Pulmonary artery endothelial cell (primary cell): ENCODE data around the gene CACNA2D3. TPM values are rescaled to one million over a fixed set of nuclear protein-coding genes. Genes with fewer than 3 reads are reported as not detected.
"Not testable (repeated sequence)": the region's sequence is repeated elsewhere in the genome, so short reads cannot be mapped to it uniquely, and the experiment has no call there.

Experiments
- DNase-seq: peaks from one replicate; pipeline ENCODE4 v3.0.0-alpha.2; 2011; ENCODE audit warnings: low read depth, low spot score
- total RNA-seq: library from RNA; depleted of rRNA; stranded (reverse); fragments of >200 nt; gene quantifications from 2 replicates; pipeline ENCODE4 v1.2.3, GENCODE V29; 2014

Gene CACNA2D3
- total RNA-seq, 1 donor from 2014 or later = not detected

DNA sequence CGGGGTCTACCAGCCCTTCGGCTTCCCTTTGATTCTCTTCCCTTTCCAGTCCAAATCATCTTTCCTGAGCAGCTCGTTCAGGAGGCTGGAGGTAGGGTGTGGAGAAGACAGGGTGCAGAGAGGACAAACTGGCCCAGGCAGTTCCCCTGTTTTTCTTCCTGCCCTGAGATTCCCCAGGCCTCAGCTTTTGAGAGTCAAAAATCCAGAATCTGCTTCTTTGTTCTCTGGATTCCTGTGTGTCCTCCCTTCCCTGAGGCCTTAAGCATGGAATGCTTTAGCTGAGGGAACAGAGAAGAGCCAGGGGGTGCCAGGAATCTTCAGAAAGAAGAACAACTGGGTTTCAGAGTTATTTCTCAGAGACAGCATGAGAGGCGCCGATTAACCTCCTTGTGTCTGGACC lies 832.2 kb downstream of the CACNA2D3 start:
- DNase-seq = no peak

DNA sequence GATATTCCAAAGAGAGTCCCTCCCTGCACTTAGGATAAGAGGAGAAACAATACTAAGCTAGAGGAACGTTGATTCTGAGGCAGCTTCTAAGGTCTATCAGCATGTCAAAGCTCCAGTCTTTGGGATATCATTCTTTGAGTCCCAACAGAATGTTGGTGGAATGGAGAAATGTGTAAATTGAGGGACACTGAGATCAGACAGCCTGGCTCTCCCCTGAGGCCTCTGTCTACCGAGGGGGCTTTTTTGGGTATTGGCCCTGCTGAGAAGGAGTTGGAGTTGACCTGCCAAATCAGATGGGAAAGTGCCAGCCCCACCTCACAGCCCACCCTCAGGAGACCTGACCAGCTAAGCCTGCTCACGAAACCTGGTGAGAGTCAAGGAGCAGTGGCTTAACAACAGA lies 833.1 kb downstream of the CACNA2D3 start:
- DNase-seq = no peak

DNA sequence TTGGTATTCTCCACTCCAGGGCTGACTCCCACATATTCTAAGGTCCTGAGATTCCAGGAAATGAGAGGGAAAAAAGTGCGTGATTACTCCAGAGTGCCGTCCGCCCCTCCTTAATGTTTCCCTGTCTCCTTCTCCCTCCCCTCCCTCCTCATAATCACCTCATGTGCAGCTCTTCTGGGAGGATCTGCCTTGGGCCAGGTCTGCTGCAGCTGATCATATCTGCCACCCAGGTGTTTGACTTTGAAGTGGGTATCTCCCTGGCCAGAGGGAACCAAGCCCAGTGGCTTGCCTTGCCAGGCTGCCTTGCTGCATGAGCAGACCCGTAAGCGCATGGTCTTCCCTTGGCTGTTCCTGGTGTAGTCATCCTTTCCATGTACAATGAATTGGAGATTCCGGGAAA lies 833.6 kb downstream of the CACNA2D3 start:
- no peak for DNase-seq

DNA sequence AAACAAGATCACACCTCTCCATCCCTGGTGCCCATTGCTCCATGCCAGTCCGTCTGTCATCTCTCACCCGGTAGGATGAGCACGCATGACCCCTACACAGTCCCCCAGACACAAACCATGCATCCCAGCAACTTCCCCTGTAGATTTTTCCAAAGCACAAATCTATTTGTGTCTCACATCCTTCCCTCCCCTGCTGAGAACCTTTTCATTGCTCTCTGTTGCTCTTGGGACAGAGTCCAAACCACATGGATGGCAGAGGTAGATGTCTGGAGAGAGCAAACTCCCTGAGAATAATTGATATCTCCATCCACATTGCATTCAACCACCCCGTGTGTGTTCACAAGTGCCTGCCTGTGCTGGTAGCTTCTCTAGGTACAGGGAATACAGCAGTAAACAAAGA lies 835.4 kb downstream of the CACNA2D3 start:
- DNase-seq = no peak

DNA sequence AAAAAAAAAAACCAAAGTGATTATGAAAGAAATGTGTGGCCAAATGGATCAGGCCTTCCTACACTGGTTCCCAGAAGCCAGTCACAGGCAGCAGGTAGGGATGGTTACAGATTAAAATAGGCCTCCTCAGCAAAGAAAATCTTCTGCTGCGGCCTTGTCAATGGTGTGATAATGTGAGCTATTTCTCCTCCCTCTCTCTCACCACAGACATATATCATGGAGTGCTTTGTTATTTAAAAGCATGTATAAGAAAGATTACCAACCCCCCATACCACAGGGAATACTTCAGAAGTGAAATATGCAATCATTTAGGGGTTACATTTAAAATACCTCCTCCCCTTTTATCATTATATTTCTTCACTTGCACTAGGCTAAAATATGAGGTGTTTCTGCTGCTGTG lies 837.7 kb downstream of the CACNA2D3 start:
- DNase-seq = no peak

DNA sequence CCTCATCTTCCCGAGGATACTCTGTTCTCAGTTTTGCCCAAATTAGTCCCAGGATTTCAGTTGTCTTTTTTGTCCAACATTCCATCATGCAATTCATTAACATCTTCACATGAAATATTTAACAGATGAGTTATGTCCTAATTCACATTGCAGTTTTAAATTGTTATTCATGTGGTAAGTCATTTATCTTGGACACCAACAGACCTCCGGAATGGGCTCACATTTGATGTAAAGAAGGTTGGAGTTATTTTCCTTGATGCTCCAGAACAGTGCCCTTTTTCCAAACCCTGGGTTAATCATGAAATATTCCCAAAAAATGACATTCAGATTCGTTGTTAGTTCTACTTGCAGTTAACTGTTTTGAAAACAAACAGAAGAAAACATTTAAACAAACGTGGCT lies 838.3 kb downstream of the CACNA2D3 start:
- DNase-seq = no peak

DNA sequence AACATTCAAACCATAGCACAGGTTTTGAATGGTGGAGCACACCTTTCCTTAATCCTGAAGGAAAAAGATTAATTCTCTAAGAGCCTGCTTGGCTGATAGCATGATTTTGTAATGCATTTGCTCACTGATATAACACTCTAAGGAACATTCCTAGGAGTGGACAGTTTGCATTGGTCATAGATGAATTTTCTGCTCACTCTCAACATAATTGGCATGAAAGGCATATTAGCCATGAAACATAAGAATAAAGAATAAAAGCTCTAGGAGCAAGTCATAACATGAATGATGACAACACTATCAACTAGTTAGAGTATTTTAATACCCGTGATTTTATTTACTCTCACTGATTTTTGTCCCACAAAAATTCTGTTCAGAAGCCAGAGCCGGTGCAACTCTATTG lies 839.8 kb downstream of the CACNA2D3 start:
- no peak for DNase-seq

DNA sequence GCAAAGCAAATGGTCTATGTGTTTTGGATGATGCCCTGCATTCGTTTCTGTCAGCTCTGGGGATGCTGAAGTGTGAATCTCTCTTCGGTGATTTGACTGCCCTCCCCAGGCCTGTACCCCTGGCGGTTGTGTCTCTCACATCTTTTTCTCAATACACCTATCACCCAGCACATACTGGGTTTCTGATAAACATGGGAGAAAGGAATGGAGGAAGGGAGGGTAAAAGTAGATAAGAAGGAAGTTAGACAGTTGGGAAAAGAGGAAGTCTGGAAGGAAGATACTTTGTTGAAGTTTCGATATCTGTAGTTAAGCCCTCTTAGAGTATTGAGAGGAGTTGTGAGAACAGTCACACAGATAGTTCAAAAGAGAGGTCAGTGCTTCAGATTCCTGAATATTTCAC lies 841.3 kb downstream of the CACNA2D3 start:
- no peak for DNase-seq

DNA sequence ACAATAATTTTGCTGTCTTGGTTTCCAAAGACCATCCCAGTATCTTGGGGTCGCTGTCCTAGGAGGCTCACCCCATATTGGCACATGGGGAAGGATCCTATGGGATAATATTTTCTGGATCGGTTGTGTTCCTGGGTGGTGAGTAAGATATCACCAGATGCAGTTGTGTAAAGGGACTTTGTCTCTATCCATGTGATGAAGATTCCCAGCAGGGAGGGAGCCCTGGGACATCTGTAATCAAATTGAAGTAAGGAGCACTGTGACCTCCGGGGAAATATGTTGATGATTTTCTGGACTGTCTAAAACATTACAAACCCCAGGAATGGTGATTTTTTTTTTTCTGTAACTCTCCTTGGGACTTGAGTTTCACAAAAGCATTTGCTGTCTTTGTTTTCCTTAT lies 841.7 kb downstream of the CACNA2D3 start:
- DNase-seq = no peak

DNA sequence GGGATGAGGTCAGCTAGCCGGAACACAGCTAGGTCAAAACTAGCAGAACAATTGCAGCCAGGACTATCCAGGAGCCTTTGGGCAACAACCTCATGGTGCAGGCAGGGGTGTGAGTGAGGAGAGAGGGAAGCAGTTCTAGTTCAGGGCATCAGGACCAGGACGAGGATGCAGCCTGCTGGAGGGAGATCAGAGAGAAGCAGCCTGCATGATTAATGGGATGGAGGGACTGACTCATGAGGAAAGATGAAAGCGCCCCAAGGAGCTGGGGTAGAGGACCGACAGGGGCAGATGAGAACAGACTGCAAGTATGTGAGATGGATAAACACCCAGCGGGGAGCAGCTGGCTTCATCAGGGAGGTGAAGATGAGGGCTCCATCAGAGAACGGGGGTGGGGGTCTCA lies 843.4 kb downstream of the CACNA2D3 start:
- DNase-seq = no peak

DNA sequence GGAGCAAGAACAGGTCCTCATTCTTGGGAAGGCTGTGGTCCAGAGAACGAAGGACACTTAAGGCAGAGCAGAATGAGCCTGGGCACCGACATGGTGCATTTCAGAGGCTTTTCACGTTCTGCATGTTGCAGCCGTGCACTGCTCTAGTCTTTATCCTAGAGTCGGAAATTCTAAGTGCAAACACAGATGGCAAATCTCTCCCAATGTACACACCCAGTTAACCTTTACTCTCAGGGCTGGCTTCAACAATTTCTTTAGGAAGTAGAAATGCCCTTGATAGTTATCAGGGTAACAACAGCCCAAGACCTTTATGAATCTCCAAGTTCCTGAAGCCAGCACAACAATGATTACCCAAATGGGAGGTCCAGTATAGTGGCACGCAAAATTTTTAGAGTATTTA lies 844.6 kb downstream of the CACNA2D3 start:
- DNase-seq = no peak

DNA sequence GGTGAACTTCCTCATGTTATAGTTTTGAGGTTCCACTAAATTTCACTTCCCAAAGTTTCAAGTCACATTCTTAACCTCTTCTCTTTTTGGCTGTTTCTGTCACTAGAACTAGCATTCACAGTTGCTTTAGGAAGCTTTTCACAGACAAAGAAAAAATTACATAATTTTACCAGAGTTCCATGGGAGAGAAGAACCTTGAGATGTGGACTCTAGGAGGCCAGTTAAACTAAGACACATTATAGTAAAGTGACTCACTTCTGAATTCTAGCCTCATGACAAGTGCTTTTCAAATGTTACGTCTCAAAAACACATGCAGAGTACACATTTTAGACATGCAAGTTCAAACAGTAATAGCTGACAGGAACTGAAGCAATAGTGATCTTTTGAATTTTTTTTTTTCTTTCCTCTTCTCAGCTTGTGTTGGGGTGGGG lies 845.4 kb downstream of the CACNA2D3 start:
- DNase-seq = no peak

DNA sequence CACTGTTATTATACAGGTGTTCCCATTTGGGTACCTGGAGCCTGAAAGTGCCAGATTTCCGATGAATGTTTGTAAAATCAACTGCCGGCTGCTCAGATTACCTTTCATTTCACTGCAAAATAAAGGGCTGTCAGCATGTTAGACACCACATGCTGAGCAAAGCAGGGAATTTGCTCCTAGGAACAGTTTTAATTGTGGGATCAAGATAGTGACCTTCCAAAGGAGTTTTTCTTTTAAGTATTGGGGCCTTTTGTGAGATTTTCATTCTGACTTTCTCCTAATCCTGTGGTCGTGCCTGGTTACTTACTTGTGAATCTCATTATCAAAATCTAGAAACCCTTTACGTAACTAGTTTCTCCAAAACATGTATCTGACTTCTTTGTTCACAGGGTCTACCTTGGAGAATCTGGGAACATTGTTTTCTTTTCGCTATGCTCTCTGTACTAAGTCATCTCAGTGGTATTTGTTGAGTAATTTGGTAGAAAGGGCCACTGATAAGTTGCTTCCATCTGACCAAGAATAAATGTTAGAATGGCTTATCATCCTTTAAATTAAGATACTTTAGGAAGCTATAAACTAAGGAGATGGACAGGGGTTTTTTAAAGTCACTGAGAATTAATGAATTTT lies 846.3 kb downstream of the CACNA2D3 start:
- DNase-seq = no peak

DNA sequence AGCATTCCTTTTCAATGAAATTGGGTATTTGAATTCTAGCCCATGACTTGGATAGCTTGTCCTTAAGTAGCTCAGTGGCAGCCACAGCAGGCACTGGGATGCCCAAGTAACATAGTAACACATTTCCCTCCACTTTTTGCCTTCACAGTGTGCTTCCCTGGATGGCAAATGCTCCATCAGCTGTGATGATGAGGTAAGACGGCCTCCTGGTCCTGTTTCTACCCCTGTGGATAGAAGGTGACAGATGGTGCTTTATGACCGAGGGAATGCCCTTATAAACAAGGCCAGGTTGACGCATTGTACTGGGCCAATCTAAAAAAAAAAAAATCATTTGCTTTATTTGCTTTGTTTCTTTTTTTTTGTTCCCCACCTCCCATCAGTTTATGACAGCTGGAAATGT lies 847.3 kb downstream of the CACNA2D3 start:
- DNase-seq = no peak

DNA sequence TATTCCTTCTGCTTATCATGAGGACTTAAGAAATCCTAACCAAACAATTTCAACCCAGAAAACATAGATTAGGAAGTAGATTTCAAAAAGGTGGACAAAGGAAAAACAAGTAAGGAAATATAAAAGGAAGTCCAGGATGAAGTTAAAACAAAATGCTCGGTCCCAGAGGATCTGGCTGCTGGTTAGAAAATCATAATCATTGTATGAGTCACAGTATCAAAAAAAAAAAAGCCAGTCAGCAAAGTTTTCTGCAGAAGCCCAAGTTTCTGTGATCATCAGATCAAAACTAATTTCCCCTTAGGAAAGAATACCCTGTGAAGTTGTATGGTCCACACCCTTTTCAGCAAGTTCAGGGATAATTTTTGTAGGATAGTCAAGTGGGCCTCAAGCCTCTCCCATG lies 848.5 kb downstream of the CACNA2D3 start:
- DNase-seq = no peak

DNA sequence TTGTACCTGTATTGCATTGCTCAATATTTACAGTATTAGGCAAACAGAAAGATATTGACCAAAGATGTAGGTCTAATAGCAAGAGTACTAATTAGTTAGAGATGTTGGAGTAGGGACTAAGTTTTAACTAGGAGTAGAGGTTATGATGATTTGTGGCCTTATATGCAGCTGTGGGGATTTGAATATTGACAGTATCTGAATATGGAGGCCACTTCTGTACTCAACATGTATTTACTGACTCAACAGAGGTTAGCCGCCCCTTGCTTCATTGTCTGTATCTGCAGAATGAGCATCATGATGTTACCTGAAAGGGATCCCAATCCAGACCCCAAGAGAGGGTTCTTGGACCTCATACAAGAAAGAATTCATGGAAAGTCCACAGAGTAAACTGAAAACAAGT lies 855.1 kb downstream of the CACNA2D3 start:
- no peak for DNase-seq

DNA sequence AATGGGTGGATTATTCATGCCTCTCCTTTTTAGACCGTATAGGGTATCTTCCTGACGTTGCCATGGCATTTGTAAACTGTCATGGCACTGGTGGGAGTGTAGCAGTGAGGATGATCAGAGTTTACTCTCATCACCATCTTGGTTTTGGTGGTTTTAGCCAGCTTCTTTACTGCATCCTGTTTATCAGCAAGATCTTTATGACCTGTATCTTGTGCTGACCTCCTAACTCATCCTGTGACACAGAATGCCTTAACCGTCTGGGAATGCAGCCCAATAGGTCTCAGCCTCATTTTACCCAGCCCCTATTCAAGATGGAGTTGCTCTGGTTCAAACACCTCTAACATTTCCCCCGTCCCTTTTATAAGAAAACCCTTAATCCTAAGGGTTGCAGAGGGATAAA lies 855.6 kb downstream of the CACNA2D3 start:
- not testable (repeated sequence) for DNase-seq

DNA sequence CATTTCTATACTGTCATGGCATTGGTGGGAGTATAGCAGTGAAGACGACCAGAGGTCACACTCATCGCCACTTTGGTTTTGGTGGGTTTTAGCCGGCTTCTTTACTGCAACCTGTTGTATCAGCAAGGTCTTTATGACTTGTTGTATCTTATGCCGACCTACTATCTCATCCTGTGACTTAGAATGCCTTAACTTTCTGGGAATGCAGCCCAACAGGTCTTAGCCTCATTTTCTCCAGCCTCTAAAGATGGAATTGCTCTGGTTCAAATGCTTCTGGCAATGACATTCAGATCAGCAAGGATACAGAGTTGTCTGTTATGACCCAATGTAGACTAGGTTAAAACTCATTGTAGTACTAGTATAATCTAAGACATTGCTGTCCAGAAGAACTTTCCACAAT lies 860.5 kb downstream of the CACNA2D3 start:
- DNase-seq = no peak

DNA sequence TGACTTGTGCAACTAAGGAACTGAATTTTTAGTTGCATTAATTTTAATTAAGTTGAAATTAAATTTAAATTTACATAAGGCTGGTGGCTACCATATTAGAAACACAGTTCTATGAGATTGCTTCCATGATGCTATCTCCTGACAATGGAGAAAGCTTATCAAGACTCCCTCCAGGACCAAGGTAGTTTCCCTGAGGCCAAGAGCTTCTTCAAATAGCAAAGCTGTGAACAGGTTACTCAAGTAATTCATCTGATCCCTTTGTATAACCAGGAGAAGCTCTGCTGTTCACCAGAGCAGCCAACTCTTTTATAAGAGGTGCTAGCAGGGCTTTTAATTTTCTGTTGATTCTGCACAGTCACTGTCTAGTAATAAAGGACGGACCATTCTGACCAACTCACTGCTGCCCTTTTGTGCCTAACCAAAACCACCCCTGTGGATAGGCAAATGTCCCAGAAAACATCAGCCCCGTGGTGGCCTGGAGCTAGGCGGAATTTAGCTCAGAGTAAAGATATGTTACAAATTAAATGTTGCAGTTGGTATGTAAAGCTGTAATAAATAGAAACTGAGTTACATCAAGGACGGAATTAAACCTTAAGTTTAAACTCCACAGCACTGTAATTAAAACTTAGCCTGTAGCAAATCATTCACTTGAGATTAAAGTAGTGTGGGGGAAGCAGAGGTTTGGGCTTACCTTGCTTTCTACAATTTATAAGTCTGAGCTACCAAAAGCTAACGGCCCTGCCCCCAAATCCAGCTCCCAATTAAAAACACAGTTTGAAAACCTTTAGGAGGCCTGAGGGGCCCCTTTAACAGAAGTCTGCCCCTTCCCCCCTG lies 861.1 kb downstream of the CACNA2D3 start:
- no peak for DNase-seq

DNA sequence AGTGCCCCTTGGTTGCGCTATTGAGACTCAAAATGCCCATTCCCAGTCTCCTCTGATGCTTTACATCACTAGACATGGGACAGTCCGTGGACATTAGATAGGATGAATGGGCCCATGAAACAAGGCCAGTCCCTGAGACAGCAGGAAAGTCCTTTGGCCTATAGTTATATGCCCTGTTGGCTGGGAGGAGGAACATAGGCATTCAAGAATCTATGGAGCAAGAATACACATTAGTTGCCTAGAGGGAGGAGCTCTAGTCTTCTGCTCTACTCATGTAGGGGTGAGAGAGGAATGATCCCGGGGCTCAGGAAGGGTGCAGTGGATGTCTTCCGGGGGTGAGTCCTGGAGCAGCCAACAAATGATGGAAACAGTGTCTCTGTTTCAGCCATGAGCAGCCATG lies 863.5 kb downstream of the CACNA2D3 start:
- DNase-seq = no peak

DNA sequence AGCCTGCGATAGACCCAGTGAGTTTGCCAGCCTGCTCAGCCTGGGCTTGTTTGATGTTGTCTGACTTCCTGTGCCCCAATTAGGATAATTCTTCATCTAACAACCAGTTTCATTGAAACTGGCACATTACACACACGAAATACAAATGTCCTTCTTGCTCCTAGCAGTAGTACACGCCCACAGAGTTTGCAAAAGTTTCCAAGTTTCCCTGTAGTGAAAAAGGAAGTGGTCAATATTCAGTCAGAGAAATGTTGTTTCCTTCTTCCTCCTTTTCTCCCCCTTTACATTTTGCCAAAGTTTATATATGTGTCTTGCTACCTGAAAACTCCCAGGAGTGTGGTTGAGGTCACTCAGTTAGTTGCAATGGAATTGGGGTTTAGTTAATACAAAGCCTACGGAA lies 863.9 kb downstream of the CACNA2D3 start:
- DNase-seq = no peak

DNA sequence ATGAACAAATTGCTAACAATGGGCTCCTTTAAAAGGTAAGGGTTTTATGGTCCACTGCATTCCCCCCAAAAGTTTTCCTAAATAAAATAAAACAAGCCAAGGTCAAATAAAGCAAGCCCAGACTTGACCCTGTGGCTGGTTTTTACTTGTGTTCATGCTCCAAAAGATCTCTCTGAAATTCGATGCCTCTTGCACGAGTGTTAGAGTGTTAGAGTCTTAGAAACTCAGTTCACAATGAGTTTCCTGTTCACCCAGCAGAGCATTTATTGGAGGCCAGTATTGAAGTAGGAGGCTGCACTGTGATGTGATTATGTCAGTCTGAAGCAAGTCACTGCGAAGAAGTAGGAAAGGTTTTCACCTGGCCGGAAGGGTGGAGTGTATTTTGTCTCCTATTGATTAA lies 865.4 kb downstream of the CACNA2D3 start:
- no peak for DNase-seq

DNA sequence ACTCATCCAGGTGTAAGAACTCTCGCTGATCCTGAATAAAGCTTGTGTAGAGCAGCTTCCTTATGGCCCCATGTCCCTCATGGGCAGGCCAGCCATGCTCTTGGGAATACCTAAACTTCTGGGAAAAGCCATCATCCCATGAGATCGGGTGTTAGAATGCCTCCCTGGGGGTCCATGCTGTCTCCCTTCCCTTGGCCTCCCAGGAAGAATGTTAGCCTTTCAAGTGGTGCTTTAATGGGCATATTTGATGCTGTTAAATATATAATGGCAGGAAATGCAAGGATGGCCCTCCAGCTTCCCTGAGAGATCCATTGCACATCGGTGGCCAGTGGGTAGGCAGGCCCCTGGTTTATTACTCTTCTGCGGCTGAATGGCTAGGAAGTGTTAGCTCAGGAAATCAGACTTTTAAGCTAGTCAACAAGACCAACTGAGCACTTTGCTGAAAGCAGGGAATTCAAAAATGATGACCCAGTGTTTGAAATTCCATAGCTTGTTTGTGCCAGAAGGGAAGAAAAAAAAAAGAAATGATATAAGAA lies 866.0 kb downstream of the CACNA2D3 start:
- DNase-seq = no peak
